ENCODE data around the gene PPP1R3A. TPM values are rescaled to one million over a fixed set of nuclear protein-coding genes. Genes with fewer than 3 reads are reported as not detected.

PPP1R3A gene
- total and polyA plus RNA-seq, 2 of the 4 experiments (the other 2 are of a cell fraction), result not detected

GRCh38 chr7:113928112-113928511 is 9.3 kb upstream of the PPP1R3A start:
- TF ChIP-seq MAFK (IDR thresholded peaks at IDR 0.05; ENCODE audit: low read depth, low read length) (peak; percentile 99), BHLHE40 (IDR thresholded peaks at IDR 0.05; ENCODE audit: low read depth, low read length) (no peak), RFX5 (IDR thresholded peaks at IDR 0.05; ENCODE audit: low read depth, low read length) (no peak), SMC3 (IDR thresholded peaks at IDR 0.05; ENCODE audit: low read depth, low read length) (no peak)
- TF ChIP-seq, protein P1, sequence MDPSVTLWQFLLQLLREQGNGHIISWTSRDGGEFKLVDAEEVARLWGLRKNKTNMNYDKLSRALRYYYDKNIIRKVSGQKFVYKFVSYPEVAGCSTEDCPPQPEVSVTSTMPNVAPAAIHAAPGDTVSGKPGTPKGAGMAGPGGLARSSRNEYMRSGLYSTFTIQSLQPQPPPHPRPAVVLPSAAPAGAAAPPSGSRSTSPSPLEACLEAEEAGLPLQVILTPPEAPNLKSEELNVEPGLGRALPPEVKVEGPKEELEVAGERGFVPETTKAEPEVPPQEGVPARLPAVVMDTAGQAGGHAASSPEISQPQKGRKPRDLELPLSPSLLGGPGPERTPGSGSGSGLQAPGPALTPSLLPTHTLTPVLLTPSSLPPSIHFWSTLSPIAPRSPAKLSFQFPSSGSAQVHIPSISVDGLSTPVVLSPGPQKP (IDR thresholded peaks at IDR 0.05; ENCODE audit: borderline replicate concordance, low read depth, low read length), result no peak
- Histone ChIP-seq H2AK5ac (ENCODE audit: low read depth, low read length) (no peak overlapping the region), H3K9me1 (ENCODE audit: insufficient read depth, low read length) (no peaks in the 10 kb centered on the region), H4K20me1 (ENCODE audit: insufficient read depth, low read length) (no peaks in the 10 kb centered on the region), H3K9me3 (ENCODE audit: control insufficient read depth, insufficient read depth, low read length) (no peaks in the 10 kb centered on the region; the same call in 1 of the 2 replicates), H3K9ac (ENCODE audit: low read depth, low read length) (no peak overlapping the region), H2BK5ac (ENCODE audit: low read depth, low read length, poor library complexity, severe bottlenecking) (no peak overlapping the region), H2BK15ac (ENCODE audit: low read depth, low read length) (no peak overlapping the region), H2BK120ac (ENCODE audit: low read depth, low read length) (no peak overlapping the region), H3K27me3 (ENCODE audit: control insufficient read depth, insufficient read depth, low read length) (no peaks in the 10 kb centered on the region), H3K4me3 (ENCODE audit: insufficient read depth, low read depth, low read length) (no peak overlapping the region), H2AFZ (replicated peaks; ENCODE audit: low read length, poor library complexity) (no peak overlapping the region), H3K56ac (ENCODE audit: extremely low read depth, insufficient read depth, low read length) (no peak overlapping the region), H4K5ac (ENCODE audit: low read depth, low read length) (no peak overlapping the region), H3K36me3 (ENCODE audit: control insufficient read depth, insufficient read depth, low read length) (no peaks in the 10 kb centered on the region), H3K4me2 (ENCODE audit: low read depth, low read length) (no peak overlapping the region), H2AK9ac (replicated peaks; ENCODE audit: low read depth, low read length, poor library complexity) (no peak overlapping the region), H3K79me1 (ENCODE audit: low read depth in 1 of 2, low read length in 2 of 2) (no peaks in the 10 kb centered on the region), H3K4ac (ENCODE audit: low read depth, low read length) (no peak overlapping the region), H3K4me1 (ENCODE audit: control insufficient read depth, insufficient read depth, low read length) (no peaks in the 10 kb centered on the region), H2BK20ac (ENCODE audit: low read depth, low read length) (no peak overlapping the region), H4K91ac (ENCODE audit: insufficient read depth, low read depth, low read length) (no peak overlapping the region), H3K18ac (ENCODE audit: low read depth, low read length) (no peak overlapping the region), H4K8ac (ENCODE audit: low read depth in 2 of 2, low read length in 2 of 2) (no peak overlapping the region), H3K14ac (replicated peaks; ENCODE audit: low read depth, low read length) (no peak overlapping the region), H3K23ac (ENCODE audit: low read depth, low read length) (no peak overlapping the region), H3K27ac (ENCODE audit: insufficient read depth, low read length) (no peak overlapping the region)
- no TSS peak for BruUV-seq (replicated peaks)
- WGBS, 2 experiments (ENCODE audit: extremely low coverage in 2 of 2, insufficient read length in 1 of 2), result no CpG with 5 or more reads among the region's 1 CpG
- intact Hi-C loops (cut with micrococcal nuclease) (no loop called here), dilution Hi-C loops (cut with HindIII; ENCODE audit: low sequenced_read_pairs, unreplicated experiment) (no loop called here), in situ Hi-C loops (cut with MboI; ENCODE audit: low sequenced_read_pairs) (no loop called here)
- ChIA-PET CTCF (no interaction called here), POLR2A (ENCODE audit: unreplicated experiment) (no interaction called here)
- ATAC-seq (ENCODE audit: low read depth), result no peak
- DNase-seq, result no peak

Measured in IMR-90 (cell line).